HUDEP-2 (cell line): Measurements from ENCODE around the gene SLC9A3.
"Not testable (repeated sequence)": the region's sequence is repeated elsewhere in the genome, so short reads cannot be mapped to it uniquely, and the experiment has no call there.

Experiments used
- DNase-seq, 76 experiments: peaks; one replicate each; lab custom pipeline; 2025; ENCODE audit not compliant: unreplicated experiment in 76 of 76; lab: John Stamatoyannopoulos, UW

The SLC9A3 gene

GRCh38 chr5:524234-524972, at the start of gene SLC9A3:
Gene SLC9A3, minus strand, starts transcription at chr5:524449.
- DNase-seq: no peak

DNA sequence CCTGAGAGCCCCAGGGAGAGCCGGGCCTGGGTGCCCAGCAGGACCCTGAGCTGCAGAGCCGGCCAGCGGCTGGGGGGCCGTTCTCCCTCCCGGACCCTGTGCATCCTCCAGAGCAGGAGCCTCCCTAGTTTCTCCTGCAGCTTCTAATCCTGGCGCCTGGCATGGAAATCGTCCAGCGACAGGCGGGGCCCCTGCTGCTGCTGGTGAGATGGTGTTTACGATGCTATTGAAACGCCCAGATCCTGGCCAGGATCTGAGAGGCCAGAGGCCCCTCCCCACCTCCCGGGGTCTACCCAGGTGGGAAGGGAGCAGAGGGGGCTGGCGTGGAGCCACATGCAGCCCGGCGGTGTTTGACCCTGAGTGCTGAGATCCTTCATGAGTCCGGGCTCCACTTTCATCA, 49.7 kb upstream of the SLC9A3 start:
- no peak for DNase-seq

DNA sequence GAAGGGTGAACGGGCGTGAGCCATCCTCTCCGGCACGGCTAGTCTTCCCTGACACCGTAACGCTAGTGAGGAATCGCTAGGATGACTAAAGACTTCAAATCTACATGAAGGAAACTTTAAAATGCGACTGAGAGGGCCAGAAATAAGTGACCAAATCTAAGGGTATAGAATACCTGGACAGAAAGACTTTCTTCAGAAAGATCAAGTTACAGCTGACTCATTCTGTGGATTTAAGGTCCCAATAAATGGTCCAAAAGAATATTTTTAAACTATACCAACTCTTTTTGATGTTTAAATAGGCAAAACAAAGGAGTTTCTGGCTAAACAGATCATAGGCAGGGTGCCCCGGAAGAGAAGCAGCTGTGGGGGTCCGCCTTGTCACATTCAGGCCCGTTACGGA, 49.0 kb upstream of the SLC9A3 start:
- DNase-seq: no peak

DNA sequence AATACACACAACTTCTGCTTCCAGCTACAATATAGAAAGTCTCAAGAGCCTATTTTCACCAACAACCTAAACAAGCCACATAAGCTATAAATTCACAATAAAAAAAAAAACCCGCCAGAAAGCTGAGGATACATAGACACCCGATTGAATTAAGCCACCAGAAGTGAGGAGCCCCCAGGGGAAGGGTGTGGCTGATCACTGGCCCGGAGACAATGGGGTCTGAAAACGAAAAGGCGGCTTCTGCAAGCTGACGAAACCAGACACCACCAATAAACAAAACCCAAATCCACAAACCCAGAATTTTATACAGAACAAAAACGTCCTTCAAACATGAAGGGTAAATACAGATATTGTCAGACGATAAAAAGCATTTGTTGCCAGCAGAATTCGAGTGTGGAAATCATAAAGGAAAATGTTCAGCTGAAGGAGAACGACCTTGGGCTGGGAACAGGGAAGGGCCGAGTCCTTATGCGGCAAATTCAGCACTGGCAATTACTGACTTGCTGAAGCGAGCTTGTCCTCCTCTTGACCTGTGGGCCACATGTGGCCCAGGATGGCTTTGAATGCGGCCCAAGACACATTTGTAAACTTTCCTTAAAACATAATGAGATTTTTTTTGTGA, 48.3 kb upstream of the SLC9A3 start:
- no peak for DNase-seq

DNA sequence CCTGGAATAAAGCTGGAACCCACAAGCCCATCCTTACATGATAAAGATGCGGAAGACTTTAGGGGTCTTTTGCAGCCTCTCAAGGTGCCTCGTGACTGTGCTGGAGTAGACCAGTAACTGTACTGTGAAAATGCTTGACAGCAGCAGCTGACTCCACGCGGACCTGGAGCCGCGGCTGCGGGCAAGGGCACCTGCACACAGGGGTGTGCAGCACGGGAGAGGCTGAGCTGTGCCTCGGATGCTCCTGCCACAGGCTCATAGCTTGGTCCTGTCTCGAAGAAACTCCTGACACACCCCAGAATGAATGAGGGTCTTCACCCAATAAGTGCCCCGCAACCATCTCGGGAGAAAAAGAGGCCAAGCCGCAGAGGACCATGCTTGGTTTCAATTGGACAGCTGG, 47.5 kb upstream of the SLC9A3 start:
- peak in 1 of 76 experiments; percentile 1 for DNase-seq

GRCh38 chr5:570886-571285, 46.6 kb upstream of the SLC9A3 start:
- no peak for DNase-seq

- DNase-seq: no peak
Measured at GRCh38 chr5:570446-570845, 46.2 kb upstream of the SLC9A3 start.

DNA sequence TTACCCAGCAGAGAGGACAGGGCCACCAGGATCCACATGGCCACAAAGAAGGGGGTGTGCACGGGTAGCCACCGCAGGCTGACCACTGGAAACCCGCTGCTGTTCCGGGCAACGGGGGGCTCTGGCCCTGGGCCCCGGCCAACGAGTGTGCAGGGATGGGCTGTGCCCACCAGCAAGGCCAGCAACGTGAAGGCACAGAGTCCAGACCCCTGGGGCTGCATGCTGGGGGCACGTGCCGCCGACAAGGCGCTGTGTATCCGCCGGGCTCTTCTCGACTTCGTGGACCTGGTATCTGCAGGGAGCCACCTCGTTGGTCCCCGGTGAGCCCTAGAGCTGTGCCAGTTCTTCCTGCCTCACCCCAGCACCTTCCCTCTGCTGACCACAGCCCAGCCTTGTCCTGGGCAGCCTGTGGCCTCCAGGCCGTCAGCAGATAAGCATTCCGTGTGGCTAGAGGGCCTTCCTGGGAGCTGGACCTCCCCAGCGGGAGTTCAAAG, 45.7 kb upstream of the SLC9A3 start:
- no peak for DNase-seq

DNA sequence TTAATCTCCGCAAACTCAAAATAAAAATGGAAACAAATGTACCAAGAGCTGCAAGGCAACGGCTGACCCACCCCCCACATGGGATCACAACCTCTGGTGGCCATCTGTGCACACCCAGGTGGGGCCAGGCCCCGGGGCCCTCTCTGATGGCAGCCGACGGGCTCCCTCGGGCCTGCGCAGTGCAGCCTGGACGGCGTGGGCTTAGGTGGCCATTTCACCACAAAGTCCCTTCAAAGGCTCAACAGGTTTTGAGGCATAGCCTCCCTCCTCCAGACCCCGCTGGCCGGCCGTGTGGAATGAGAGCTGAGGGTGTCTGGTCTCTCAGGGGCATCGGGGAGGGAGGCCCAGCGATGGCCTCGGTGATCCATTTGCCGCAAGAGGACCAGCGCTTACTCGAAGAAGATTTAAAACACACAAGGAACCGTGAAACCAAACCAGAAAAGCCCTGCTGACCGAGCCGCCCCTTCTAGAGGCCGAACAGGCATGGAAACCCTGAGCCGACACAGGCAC, 45.2 kb upstream of the SLC9A3 start:
- no peak for DNase-seq

DNA sequence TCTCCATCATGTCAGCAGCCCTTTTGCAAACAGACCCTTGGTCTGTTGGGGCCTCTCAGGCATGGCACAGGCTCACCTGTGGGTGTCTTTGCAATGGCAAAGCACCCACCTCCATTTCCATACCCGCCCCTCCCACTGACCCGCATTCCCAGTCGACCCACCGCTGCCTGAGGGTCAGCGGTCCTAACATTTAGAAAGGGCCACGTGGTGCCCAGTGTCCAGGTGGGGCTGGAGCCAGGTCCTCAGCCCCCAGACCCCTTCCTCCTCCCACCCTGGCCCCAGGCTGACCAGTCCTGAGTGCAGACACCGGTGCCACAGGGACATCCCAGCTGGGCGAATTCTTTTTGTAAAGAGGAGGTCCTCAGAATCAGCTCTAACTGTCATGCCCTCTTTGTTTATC, 44.6 kb upstream of the SLC9A3 start:
- DNase-seq: no peak

DNA sequence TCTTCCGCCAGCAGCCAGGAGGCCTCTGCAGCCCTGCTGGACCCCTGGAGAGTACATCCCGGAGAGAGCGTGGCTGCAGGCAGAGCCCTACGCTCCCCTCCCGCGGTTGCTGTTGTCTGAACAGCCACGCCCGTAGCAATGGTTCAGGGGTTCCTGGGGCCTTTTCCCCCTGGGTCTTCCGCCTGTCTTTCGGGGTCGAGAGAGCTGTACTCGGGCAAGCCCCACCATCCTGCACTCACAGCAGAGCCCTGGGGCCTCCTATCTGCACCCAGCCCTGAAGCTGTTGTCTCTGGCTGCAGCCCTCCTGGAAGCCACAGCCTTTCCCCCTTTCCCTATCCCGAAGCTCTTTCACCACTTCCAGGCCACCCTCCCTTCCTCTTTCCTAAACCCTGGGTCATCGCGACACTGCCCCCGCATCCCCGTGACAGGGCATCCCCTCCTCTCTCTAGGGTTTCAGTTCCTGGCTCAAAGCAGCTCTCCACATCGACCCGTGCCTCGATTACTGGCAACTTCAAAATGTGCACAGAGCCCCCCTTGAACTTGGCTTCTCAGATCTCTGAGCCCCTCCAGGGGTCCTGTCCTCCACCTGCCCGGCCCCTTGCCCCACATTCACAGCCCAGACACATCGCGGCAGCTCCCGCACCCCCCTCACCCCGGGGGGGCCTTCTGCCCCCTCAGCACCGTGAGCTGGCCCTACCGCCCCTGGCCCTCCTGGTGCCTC, 44.0 kb upstream of the SLC9A3 start:
- no peak for DNase-seq

- DNase-seq: no peak
Measured at GRCh38 chr5:567664-568060, 43.4 kb upstream of the SLC9A3 start.

GRCh38 chr5:566636-567309, 42.5 kb upstream of the SLC9A3 start:
- DNase-seq: no peak

DNA sequence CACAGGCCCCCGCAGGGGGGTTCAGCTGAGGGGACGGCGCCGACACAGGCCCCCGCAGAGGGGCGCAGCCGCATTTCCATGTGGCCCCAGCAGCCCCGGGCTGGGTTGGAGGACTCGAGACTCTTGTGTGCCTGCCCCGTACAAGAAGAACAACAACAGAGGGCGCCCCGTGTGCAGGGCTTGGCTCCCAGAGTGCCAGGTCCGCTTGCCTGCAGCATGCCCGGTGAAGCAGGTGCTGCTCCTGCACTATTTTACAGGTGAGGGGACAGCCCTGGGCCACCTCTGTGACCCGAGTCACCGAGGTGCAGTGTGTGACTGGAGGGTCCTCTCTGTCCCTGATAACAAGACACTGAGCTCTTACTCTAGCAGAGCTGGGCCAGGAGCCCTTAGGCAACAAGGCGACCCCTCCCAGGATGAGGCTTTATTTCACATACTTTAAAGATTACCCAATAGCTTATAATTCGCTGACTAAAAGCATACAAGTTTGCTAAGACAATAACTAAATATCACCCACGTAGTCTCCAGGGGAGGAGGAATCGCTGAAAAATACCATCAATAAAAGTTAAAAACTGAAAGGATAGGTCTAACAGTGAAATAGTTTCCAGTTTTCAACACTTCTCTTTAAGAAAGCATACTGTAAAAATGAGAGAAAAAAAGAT, 41.7 kb upstream of the SLC9A3 start:
- DNase-seq: no peak

DNA sequence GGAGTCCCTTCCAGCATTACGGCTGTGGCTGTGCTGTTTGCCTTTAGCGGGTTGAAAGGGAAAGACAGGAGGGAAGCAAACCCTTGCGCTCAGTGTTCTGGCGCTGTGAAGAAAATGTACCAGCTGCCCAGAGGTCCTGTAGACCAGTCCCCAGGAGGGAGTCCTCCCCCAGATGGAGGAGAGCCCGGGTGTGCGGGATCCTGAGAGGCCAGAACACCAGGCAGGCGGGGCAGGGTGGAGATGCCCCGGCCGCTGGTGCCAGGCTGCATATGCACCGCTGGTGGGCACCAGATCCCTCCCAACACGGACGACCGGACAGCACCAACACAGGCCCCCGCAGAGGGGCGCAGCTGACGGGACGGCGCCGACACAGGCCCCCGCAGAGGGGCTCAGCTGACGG, 37.2 kb upstream of the SLC9A3 start:
- DNase-seq: no peak

DNA sequence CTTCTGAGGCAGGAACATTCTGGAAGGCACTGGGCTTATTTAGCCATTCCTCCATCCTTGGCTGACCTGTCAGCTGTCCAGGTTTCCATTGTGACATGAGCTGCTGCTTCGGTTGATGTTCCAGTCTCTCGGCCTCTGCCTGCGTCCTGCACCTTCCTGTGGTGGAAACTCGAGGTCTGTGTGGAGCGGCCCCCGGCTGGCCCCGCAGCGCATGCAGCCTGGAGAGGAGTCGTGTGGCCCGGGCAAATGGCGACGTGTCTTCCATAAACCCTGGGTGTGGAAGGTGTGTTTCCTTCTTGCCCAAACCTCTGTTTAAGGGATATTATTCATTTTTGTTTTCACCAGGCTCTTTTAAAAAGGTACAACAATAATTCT, 36.5 kb upstream of the SLC9A3 start:
- DNase-seq: no peak

- no peak for DNase-seq
Measured at GRCh38 chr5:558871-559503, 34.7 kb upstream of the SLC9A3 start.

- DNase-seq: no peak
Measured at GRCh38 chr5:558326-558725, 34.1 kb upstream of the SLC9A3 start.

DNA sequence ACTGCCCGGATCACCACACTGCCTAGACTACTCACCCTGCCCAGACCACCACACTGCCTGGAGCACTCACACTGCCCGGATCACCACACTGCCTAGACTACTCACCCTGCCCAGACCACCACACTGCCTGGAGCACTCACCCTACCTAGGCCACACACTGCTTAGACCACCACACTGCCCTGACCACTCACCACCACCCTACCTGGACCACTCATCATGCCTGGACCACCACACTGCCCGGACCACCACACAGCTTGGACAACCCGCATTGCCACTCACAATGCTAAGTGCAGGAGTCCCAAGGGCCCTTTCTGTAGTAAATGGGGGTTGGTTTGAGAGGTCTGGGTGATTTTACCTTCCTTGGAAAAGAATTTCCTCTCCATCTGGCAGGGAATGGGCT, 33.7 kb upstream of the SLC9A3 start:
- not testable (repeated sequence) for DNase-seq

GRCh38 chr5:556909-557441, 32.7 kb upstream of the SLC9A3 start:
- DNase-seq: no peak
